HepG2 (cell line): ENCODE results near the gene EIF2B1. TPM values are rescaled to one million over a fixed set of nuclear protein-coding genes. Genes with fewer than 3 reads are reported as not detected.

Experiments
- ATAC-seq: fragments of 200-7000 bp; cut with Tn5 transposase; 3 replicates; pipeline ENCODE4 v1.9.1; 2020; ENCODE audit warnings: mild to moderate bottlenecking, moderate library complexity
- BruUV-seq: library from RNA; stranded (reverse); fragments of 400-500 nt; replicated peaks from 2 replicates; lab custom pipeline; 2021; lab: Mats Ljungman, UMichigan
- CTCF ChIA-PET: fragments of 300-600 bp; formaldehyde crosslinking; extraction: SDS; loops from one replicate; lab custom pipeline; 2021; ENCODE audit warnings: low total read pairs, inconsistent platforms, low intra/inter-chr PET ratio; lab: Yijun Ruan, JAX
- POLR2A ChIA-PET: fragments of 350-600 bp; sonication (Branson Sonifier 250); formaldehyde crosslinking; loops from one replicate; lab custom pipeline; 2020; ENCODE audit warnings: antibody characterized with exemption, inconsistent platforms; lab: Yijun Ruan, JAX
- DNase-seq: peaks from one replicate; pipeline ENCODE4 v3.0.0-alpha.2; 2015; ENCODE audit warnings: low spot score
- FAIRE-seq: peaks from 3 replicates; lab custom pipeline; 2011; peaks lifted over from hg19 to GRCh38; lab: Jason Lieb, UNC
- H2AFZ ChIP-seq: one replicate; pipeline ENCODE4 v1.6.1; 2011; ENCODE audit warnings: low read length, inconsistent platforms
- H3K27ac ChIP-seq: fragments of 300-600 bp; 3 replicates; pipeline ENCODE4 v1.8.0; 2011; ENCODE audit warnings: mixed run types, mild to moderate bottlenecking, mixed read lengths, low read length, inconsistent platforms; ENCODE audit not compliant: insufficient read depth; ENCODE audit errors: extremely low read length
- H3K27me3 ChIP-seq, 2 experiments: fragments of 200-600 bp in 1 of 2; 2 replicates in 1 of 2; 3 replicates in 1 of 2; pipeline versions ENCODE4 v1.6.0 to v1.8.0; 2011; ENCODE audit warnings: low read length in 2 of 2, mild to moderate bottlenecking in 2 of 2, moderate library complexity in 2 of 2, inconsistent platforms in 1 of 2; ENCODE audit not compliant: insufficient read depth in 2 of 2, control insufficient read depth in 1 of 2
- H3K36me3 ChIP-seq, 2 experiments: fragments of 200-600 bp in 1 of 2; replicated peaks in 1 of 2; 2 replicates in 1 of 2; 3 replicates in 1 of 2; pipeline versions ENCODE4 v1.5.1 to v1.8.0; 2011; ENCODE audit warnings: low read length in 2 of 2, inconsistent platforms in 1 of 2; ENCODE audit not compliant: insufficient read depth in 2 of 2, control insufficient read depth in 1 of 2
- H3K4me1 ChIP-seq: 2 replicates; pipeline ENCODE4 v1.5.1; 2012; ENCODE audit warnings: low read length, inconsistent platforms; ENCODE audit not compliant: insufficient read depth
- H3K4me2 ChIP-seq: 2 replicates; pipeline ENCODE4 v1.6.0; 2011; ENCODE audit warnings: low read depth, low read length, inconsistent platforms
- H3K4me3 ChIP-seq, 3 experiments: fragments of 200-600 bp in 1 of 3; sonication (generic), shearing (Covaris generic) in 1 of 3; replicated peaks in 1 of 3; 2 replicates each; pipeline ENCODE4 v1.5.1; 2011 to 2016; ENCODE audit warnings: low read length in 3 of 3, inconsistent platforms in 2 of 3, low read depth in 2 of 3, mild to moderate bottlenecking in 2 of 3, control low read depth in 1 of 3, mixed read lengths in 1 of 3; ENCODE audit not compliant: insufficient read depth in 1 of 3
- H3K79me2 ChIP-seq: one replicate; pipeline ENCODE4 v1.6.1; 2011; ENCODE audit warnings: low read length, inconsistent platforms; ENCODE audit not compliant: insufficient read depth
- H3K9ac ChIP-seq: 2 replicates; pipeline ENCODE4 v1.6.0; 2011; ENCODE audit warnings: mild to moderate bottlenecking, low read depth, low read length, inconsistent platforms; ENCODE audit not compliant: insufficient read depth
- H3K9me3 ChIP-seq: 2 replicates; pipeline ENCODE4 v1.5.1; 2012; ENCODE audit warnings: mild to moderate bottlenecking, low read length
- H4K20me1 ChIP-seq: 2 replicates; pipeline ENCODE4 v1.6.0; 2011; ENCODE audit warnings: inconsistent platforms, mild to moderate bottlenecking, low read length, moderate library complexity; ENCODE audit not compliant: insufficient read depth
- EEA1 ChIP-seq: sonication (generic); formaldehyde crosslinking; IDR thresholded peaks from 2 replicates; pipeline ENCODE4 v1.5.1; 2020; ENCODE audit warnings: mild to moderate bottlenecking, missing genetic modification reagents, borderline replicate concordance
- RORA ChIP-seq: sonication (generic); formaldehyde crosslinking; IDR thresholded peaks from 2 replicates; pipeline ENCODE4 v1.5.0; 2020; ENCODE audit warnings: mild to moderate bottlenecking, missing genetic modification reagents, moderate library complexity
- SETDB1 ChIP-seq: sonication (generic); formaldehyde crosslinking; IDR thresholded peaks from 2 replicates; pipeline ENCODE4 v1.5.1; 2020; ENCODE audit warnings: missing genetic modification reagents, mild to moderate bottlenecking, borderline replicate concordance
- ZNF274 ChIP-seq: sonication (generic); formaldehyde crosslinking; IDR thresholded peaks from 2 replicates; pipeline ENCODE4 v1.5.1; 2020; ENCODE audit warnings: mild to moderate bottlenecking, missing genetic modification reagents
- ZNF30 ChIP-seq: sonication (generic); formaldehyde crosslinking; IDR thresholded peaks from 2 replicates; pipeline ENCODE4 v1.5.0; 2020; ENCODE audit warnings: mild to moderate bottlenecking, missing genetic modification reagents
- ZSCAN31 ChIP-seq: sonication (generic); formaldehyde crosslinking; IDR thresholded peaks from 2 replicates; pipeline ENCODE4 v1.5.0; 2020; ENCODE audit warnings: low read depth, mild to moderate bottlenecking, missing genetic modification reagents
- WGBS: methylation state at CpG from one replicate; pipeline ENCODE4 v1.1.6; 2017; ENCODE audit warnings: low lambda C conversion rate; 5-methylcytosine and 5-hydroxymethylcytosine counted together
- in situ Hi-C: cut with HindIII; loops from 2 replicates; pipeline ENCODE4 v1.10.0; 2017; ENCODE audit warnings: low pct_unique_long_range_greater_than_20kb; ENCODE audit not compliant: extremely low pct_ligation_motif_present
- intact Hi-C: fragments of 100-400 bp; cut with micrococcal nuclease; formaldehyde crosslinking; loops from one replicate; pipeline ENCODE4 v1.10.0; 2022; ENCODE audit not compliant: unreplicated experiment
- polyA plus RNA-seq, 8 experiments: library from polyadenylated mRNA; depleted of rRNA in 3 of 8; stranded (reverse) in 7 of 8; unstranded in 1 of 8; fragments of >200 nt; fragmentation: Illumina TruSeq in 4 of 8; extraction: Trizol in 4 of 8; gene quantifications; 2 replicates each; pipeline versions ENCODE4 v1.2.1 to v1.2.3, GENCODE V29; 2011 to 2016; ENCODE audit warnings: low read depth in 4 of 8, missing spikeins in 1 of 8, mixed read lengths in 1 of 8; ENCODE audit not compliant: insufficient read depth in 1 of 8
- total RNA-seq, 5 experiments: library from RNA; depleted of rRNA; stranded (reverse); fragments of >200 nt; fragmentation: Illumina TruSeq; extraction: Trizol; gene quantifications; 2 replicates each; pipeline ENCODE4 v1.2.3, GENCODE V29; 2016; ENCODE audit warnings: low read depth in 1 of 5

EIF2B1 gene
- total and polyA plus RNA-seq, 2 of the 13 experiments (the other 11 are each of a cell fraction or from before 2014, with no cell fraction given), result 18.7 to 37.4 TPM

DNA sequence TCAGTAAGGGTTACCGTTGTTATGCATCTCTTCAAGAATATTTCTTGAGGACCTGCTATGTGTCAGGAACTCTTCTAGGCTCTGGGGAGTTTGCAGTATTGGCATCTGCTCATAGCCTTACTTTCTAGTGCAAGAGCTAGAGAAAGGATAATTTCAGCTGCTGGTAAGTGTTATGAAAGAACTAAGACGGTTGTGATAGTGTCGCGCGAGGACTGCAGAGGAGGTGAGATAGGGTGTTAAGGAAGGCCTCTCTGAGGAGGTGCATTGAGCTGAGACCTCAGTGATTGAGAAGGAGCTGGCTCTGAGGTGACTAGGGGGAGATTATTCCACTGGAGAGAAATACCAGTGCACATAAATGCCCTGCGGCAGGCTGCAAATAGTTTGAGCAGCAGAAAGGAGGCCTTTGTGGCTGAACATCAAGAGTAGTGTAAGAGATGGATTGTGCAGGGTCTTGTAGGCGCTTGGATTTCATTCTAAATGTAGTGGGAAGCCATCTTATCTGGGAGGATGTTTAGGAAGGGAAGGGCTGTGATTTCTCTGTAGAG is 30.8 kb downstream of the EIF2B1 start:
- H3K27ac ChIP-seq, result peak overlapping the region; percentile 97
- H3K79me2 ChIP-seq, result peaks cover 43% of the 10 kb centered on the region
- intact Hi-C loops, result no loop called here
- ATAC-seq (no peak), DNase-seq (no peak), FAIRE-seq (no peak)
- BruUV-seq, result TSS peak; percentile 56
- in situ Hi-C loops, result no loop called here
- H3K36me3 ChIP-seq, result peaks cover 15 to 42% of the 10 kb centered on the region in 2 experiments
- H3K4me2 ChIP-seq, result peak overlapping the region; percentile 99
- WGBS, result 2% methylated on average over 7 of the region's 7 CpGs
- POLR2A ChIA-PET, result interaction anchor here (0.7 to 2.5 kb wide), 6 partner anchors 12 to 309 kb away, joined by 3 to 10 read pairs (median 6); partner anchors contain the start of gene KMT5A
- CTCF ChIA-PET, result no interaction called here
- peak overlapping the region; percentile 97 for H3K9ac ChIP-seq
- H3K4me1 ChIP-seq, result peaks cover 27% of the 10 kb centered on the region
- no peaks in the 10 kb centered on the region for H3K9me3 ChIP-seq
- TF ChIP-seq ZNF30 (CRISPR knock-in tag) (no peak), EEA1 (CRISPR knock-in tag) (no peak), SETDB1 (no peak), RORA (CRISPR knock-in tag) (no peak), ZNF274 (CRISPR knock-in tag) (no peak), ZSCAN31 (peak; percentile 81; the same call in 1 of the 2 replicates)
- H2AFZ ChIP-seq, result no peak overlapping the region
- no peaks in the 10 kb centered on the region for H3K27me3 ChIP-seq
- no peaks in the 10 kb centered on the region for H4K20me1 ChIP-seq
- H3K4me3 ChIP-seq, result peak overlapping the region; percentile 93 to 100 (median 93)
